GM12878 (cell line): Measurements from ENCODE around the gene SLC35F3. TPM values are rescaled to one million over a fixed set of nuclear protein-coding genes. Genes with fewer than 3 reads are reported as not detected.
"Not testable (repeated sequence)": the region's sequence is repeated elsewhere in the genome, so short reads cannot be mapped to it uniquely, and the experiment has no call there.

Source experiments
- ATAC-seq: fragments of 200-7000 bp; cut with Tn5 transposase; 3 replicates; pipeline ENCODE4 v1.9.1; 2020; ENCODE audit warnings: mild to moderate bottlenecking, moderate library complexity
- BruUV-seq: library from RNA; stranded (reverse); fragments of 400-500 nt; replicated peaks from 2 replicates; lab custom pipeline; 2021; lab: Mats Ljungman, UMichigan
- CTCF ChIA-PET: fragments of 300-600 bp; sonication (Branson Sonifier 250); formaldehyde crosslinking; extraction: SDS; loops from one replicate; lab custom pipeline; 2021; ENCODE audit warnings: inconsistent platforms; lab: Yijun Ruan, JAX
- POLR2A ChIA-PET: fragments of 350-600 bp; formaldehyde crosslinking; extraction: SDS; loops from one replicate; lab custom pipeline; 2021; ENCODE audit warnings: inconsistent platforms; lab: Charles Lee
- RAD21 ChIA-PET: fragments of 300-600 bp; sonication (Branson Sonifier 250); formaldehyde crosslinking; loops from one replicate; lab custom pipeline; 2023; ENCODE audit warnings: antibody characterized with exemption; ENCODE audit not compliant: unreplicated experiment; lab: Charles Lee
- SMC1A ChIA-PET: fragments of 300-600 bp; sonication (Branson Sonifier 250); formaldehyde crosslinking; loops from one replicate; lab custom pipeline; 2023; ENCODE audit not compliant: unreplicated experiment, uncharacterized antibody; lab: Charles Lee
- DNase-seq: peaks from one replicate; pipeline ENCODE4 v3.0.0-alpha.2; 2011; ENCODE audit warnings: low read depth, low spot score
- FAIRE-seq: peaks from 3 replicates; lab custom pipeline; 2011; peaks lifted over from hg19 to GRCh38; lab: Jason Lieb, UNC
- H2AFZ ChIP-seq: 2 replicates; pipeline ENCODE4 v1.6.0; 2011; ENCODE audit warnings: low read depth, low read length, control low read depth; ENCODE audit not compliant: control insufficient read depth
- H3K27ac ChIP-seq: 2 replicates; pipeline ENCODE4 v1.5.1; 2011; ENCODE audit warnings: control low read depth; ENCODE audit not compliant: control insufficient read depth, insufficient read depth
- H3K27me3 ChIP-seq, 2 experiments: replicated peaks in 1 of 2; 2 replicates each; pipeline versions ENCODE4 v1.6.0 to v1.6.1; 2011; ENCODE audit warnings: low read length in 1 of 2; ENCODE audit not compliant: control insufficient read depth in 2 of 2, insufficient read depth in 2 of 2
- H3K36me3 ChIP-seq, 2 experiments: 2 replicates each; pipeline ENCODE4 v1.5.1; 2011; ENCODE audit warnings: low read length in 1 of 2; ENCODE audit not compliant: control insufficient read depth in 2 of 2, insufficient read depth in 2 of 2
- H3K4me1 ChIP-seq: 2 replicates; pipeline ENCODE4 v1.6.1; 2011; ENCODE audit warnings: mild to moderate bottlenecking, low read length, moderate library complexity, mixed read lengths; ENCODE audit not compliant: control insufficient read depth, insufficient read depth
- H3K4me2 ChIP-seq: 2 replicates; pipeline ENCODE4 v1.6.0; 2011; ENCODE audit warnings: control low read depth; ENCODE audit not compliant: control insufficient read depth, insufficient read depth
- H3K4me3 ChIP-seq: fragments of 200-600 bp; sonication (generic); 2 replicates; pipeline ENCODE4 v1.5.1; 2016
- H3K79me2 ChIP-seq: 2 replicates; pipeline ENCODE4 v1.6.0; 2011; ENCODE audit warnings: low read length; ENCODE audit not compliant: control insufficient read depth, insufficient read depth
- H3K9ac ChIP-seq: 2 replicates; pipeline ENCODE4 v1.8.0; 2011; ENCODE audit warnings: low read length, control low read depth, mixed read lengths; ENCODE audit not compliant: control insufficient read depth, insufficient read depth
- H3K9me3 ChIP-seq: replicated peaks from 3 replicates; pipeline ENCODE4 v1.5.1; 2011; ENCODE audit warnings: mild to moderate bottlenecking, low read length; ENCODE audit not compliant: control insufficient read depth, insufficient read depth
- H4K20me1 ChIP-seq: 2 replicates; pipeline ENCODE4 v1.6.0; 2011; ENCODE audit not compliant: control insufficient read depth, insufficient read depth
- HDAC6 ChIP-seq: fragments of 200-600 bp; sonication (generic); IDR thresholded peaks from one replicate; pipeline ENCODE4 v1.8.0; 2017; ENCODE audit warnings: antibody characterized with exemption; ENCODE audit not compliant: unreplicated experiment
- JUNB ChIP-seq: IDR thresholded peaks from 2 replicates; pipeline ENCODE4 v1.6.1; 2016; ENCODE audit warnings: antibody characterized with exemption, mild to moderate bottlenecking
- MLLT1 ChIP-seq: fragments of 450-650 bp; IDR thresholded peaks from 2 replicates; pipeline ENCODE4 v1.6.1; 2016; ENCODE audit warnings: mild to moderate bottlenecking
- MYB ChIP-seq: fragments of 150-350 bp; IDR thresholded peaks from 2 replicates; pipeline ENCODE4 v1.6.1; 2014; ENCODE audit warnings: mild to moderate bottlenecking, low read depth, low read length, borderline replicate concordance
- NBN ChIP-seq: fragments of 450-650 bp; IDR thresholded peaks from 2 replicates; pipeline ENCODE4 v1.6.1; 2016
- SRF ChIP-seq, 2 experiments: IDR thresholded peaks; 2 replicates each; pipeline ENCODE4 v1.6.1; 2011; ENCODE audit warnings: low read depth in 2 of 2, low read length in 2 of 2, mild to moderate bottlenecking in 1 of 2, moderate library complexity in 1 of 2
- WRNIP1 ChIP-seq: IDR thresholded peaks from 2 replicates; pipeline ENCODE4 v1.6.1; 2011; ENCODE audit warnings: low read depth, low read length, improper control_type of control experiment, borderline replicate concordance
- ZNF274 ChIP-seq: IDR thresholded peaks from one replicate; pipeline ENCODE4 v1.8.0; 2011; ENCODE audit not compliant: insufficient read length, insufficient read depth
- ZNF687 ChIP-seq: fragments of 450-650 bp; IDR thresholded peaks from 2 replicates; pipeline ENCODE4 v1.6.1; 2017; ENCODE audit warnings: mild to moderate bottlenecking, moderate library complexity
- WGBS: methylation state at CpG from one replicate; pipeline ENCODE4 v1.1.6; 2016; ENCODE audit warnings: low lambda C conversion rate; ENCODE audit not compliant: insufficient replicate concordance, insufficient coverage; ENCODE audit errors: missing lambda C conversion rate; 5-methylcytosine and 5-hydroxymethylcytosine counted together
- in situ Hi-C: fragments of 300-500 bp; cut with MboI; formaldehyde crosslinking; loops from 9 replicates; pipeline ENCODE4 v1.14.3; 2018; ENCODE audit warnings: mixed read lengths
- intact Hi-C: fragments of 100-400 bp; cut with micrococcal nuclease; formaldehyde crosslinking; loops from one replicate; pipeline ENCODE4 v1.14.2; 2022; ENCODE audit not compliant: unreplicated experiment
- polyA plus RNA-seq, 11 experiments: library from polyadenylated mRNA; depleted of rRNA in 4 of 11; unstranded in 6 of 11; stranded (reverse) in 5 of 11; fragments of >200 nt; fragmentation: Nextera tagmentation in 4 of 11; fragmentation: Illumina TruSeq in 1 of 11; extraction: Ambion mirVana in 4 of 11; extraction: Trizol in 1 of 11; gene quantifications; 1 replicate in 1 of 11; 2 replicates in 10 of 11; pipeline versions ENCODE4 v1.2.1 to v1.2.3, GENCODE V29; 2011 to 2016; ENCODE audit warnings: inconsistent platforms in 2 of 11, missing spikeins in 2 of 11, low read depth in 1 of 11
- total RNA-seq, 4 experiments: library from RNA; depleted of rRNA in 3 of 4; stranded (reverse); fragments of >200 nt in 3 of 4; fragmentation: Illumina TruSeq in 1 of 4; extraction: Trizol in 1 of 4; gene quantifications; 2 replicates each; pipeline versions ENCODE4 v1.2.1 to v1.2.3, GENCODE V29; 2013 to 2021

The SLC35F3 gene
- total and polyA plus RNA-seq, 10 of the 15 experiments (the other 5 are each of a cell fraction or from before 2014, with no cell fraction given): 1.0 to 8.6 (median 5.7) TPM

GRCh38 chr1:234208791-234209190 is 304.3 kb downstream of the SLC35F3 start:
- ChIA-PET POLR2A (no interaction called here), RAD21 (interaction anchor here (0.8 to 2.9 kb wide), 2 partner anchors 36 to 102 kb away, joined by 3 to 12 read pairs; no protein-coding TSS in a partner anchor), CTCF (interaction anchor here (0.6 to 12.6 kb wide), 2 partner anchors 99 to 114 kb away, joined by 3 to 312 read pairs; no protein-coding TSS in a partner anchor), SMC1A (interaction anchor here (0.7 to 2.3 kb wide), 5 partner anchors 36 to 103 kb away, joined by 3 to 12 read pairs (median 3); no protein-coding TSS in a partner anchor)
- no peak for DNase-seq
- Histone ChIP-seq H4K20me1 (no peaks in the 10 kb centered on the region), H3K79me2 (no peaks in the 10 kb centered on the region), H3K36me3 (no peaks in the 10 kb centered on the region), H3K27ac (no peak overlapping the region), H3K4me1 (peaks cover 11% of the 10 kb centered on the region), H3K27me3 (no peaks in the 10 kb centered on the region), H3K4me3 (no peak overlapping the region), H3K9me3 (peaks cover 2% of the 10 kb centered on the region; the same call in 2 of the 3 replicates), H3K9ac (no peak overlapping the region), H2AFZ (no peak overlapping the region), H3K4me2 (no peak overlapping the region)
- intact Hi-C loops: no loop called here
- TF ChIP-seq WRNIP1 (no peak), NBN (no peak), SRF (IDR thresholded peaks at IDR 0.05; ENCODE audit: low read depth in 2 of 2, low read length in 2 of 2) (no peak), ZNF687 (no peak), HDAC6 (no peak), MLLT1 (no peak), JUNB (no peak), MYB (no peak), ZNF274 (no peak)
- BruUV-seq: no TSS peak
- ATAC-seq: no peak
- WGBS: 0% methylated on average over 1 of the region's 1 CpG
- in situ Hi-C loops: loop anchor here (25.0 kb wide), 1 partner anchor 104 kb away; no protein-coding TSS in a partner anchor
- no peak for FAIRE-seq

GRCh38 chr1:234210429-234210828 is 306.0 kb downstream of the SLC35F3 start:
- FAIRE-seq, H3K27me3 ChIP-seq, POLR2A ChIA-PET: not testable (repeated sequence)

More at GRCh38 chr1:234210429-234210828, 306.0 kb downstream of the SLC35F3 start:
- not testable (repeated sequence) for H3K4me3 ChIP-seq, BruUV-seq, H3K27ac ChIP-seq, H3K9ac ChIP-seq, DNase-seq, ATAC-seq, H3K79me2 ChIP-seq, H3K9me3 ChIP-seq, H4K20me1 ChIP-seq, H3K36me3 ChIP-seq, H3K4me2 ChIP-seq, H2AFZ ChIP-seq
- WGBS: 0% methylated on average over 1 of the region's 1 CpG
- ChIA-PET RAD21 (interaction anchor here (2.9 kb wide), 1 partner anchor 100 kb away, joined by 12 read pairs; no protein-coding TSS in a partner anchor), SMC1A (interaction anchor here (0.7 to 1.3 kb wide), 2 partner anchors 12 to 100 kb away, joined by 4 to 10 read pairs; no protein-coding TSS in a partner anchor), CTCF (interaction anchor here (12.6 kb wide), 1 partner anchor 98 kb away, joined by 312 read pairs; no protein-coding TSS in a partner anchor)
- intact Hi-C loops (loop anchor here (10.0 kb wide), 1 partner anchor 264 kb away; the partner anchor contains the start of gene TARBP1), in situ Hi-C loops (loop anchor here (25.0 kb wide), 1 partner anchor 102 kb away; no protein-coding TSS in a partner anchor)
- peaks cover 20% of the 10 kb centered on the region for H3K4me1 ChIP-seq
